ENCODE results near the gene CACNA1D. TPM values are rescaled to one million over a fixed set of nuclear protein-coding genes. Genes with fewer than 3 reads are reported as not detected.

Gene CACNA1D
- not detected in 2 replicates for total RNA-seq (2011; cell fraction: chromatin; rRNA removed; ENCODE audit: low replicate concordance)
- total RNA-seq (2011; cell fraction: nucleolus; rRNA removed), result not detected in 2 replicates
- not detected in 2 replicates for total RNA-seq (2011; cell fraction: nucleoplasm; rRNA removed)
- not detected in 2 replicates for total RNA-seq (2014; rRNA removed)
- not detected in 2 replicates for total RNA-seq (2014; rRNA removed; fragmentation: Illumina TruSeq; extraction: Trizol)
- total RNA-seq (2015; rRNA removed; fragmentation: Illumina TruSeq; extraction: Trizol), result not detected in 2 replicates
- 0.29 TPM in 1 of 2 replicates, not detected in the other for total RNA-seq (2021)
- not detected in 2 replicates for polyA plus RNA-seq (2011; rRNA removed)
- polyA plus RNA-seq (2011; cell fraction: cytosol; rRNA removed), result not detected in 2 replicates
- not detected in 2 replicates for polyA plus RNA-seq (2011; cell fraction: nucleus; rRNA removed)
- polyA plus RNA-seq (2012), result 0.03 and 0.10 TPM in 2 replicates
- not detected in 2 replicates for polyA plus RNA-seq (2014; fragmentation: Illumina TruSeq; extraction: Trizol)
- not detected for polyA plus RNA-seq (2014; fragmentation: Nextera tagmentation; extraction: Ambion mirVana)
- polyA plus RNA-seq (2014; rRNA removed), result not detected in 2 replicates
- not detected in 2 replicates for polyA minus RNA-seq (2011; rRNA and poly(A)+ RNA removed)
- polyA minus RNA-seq (2011; cell fraction: cytosol; rRNA and poly(A)+ RNA removed), result not detected in 2 replicates
- polyA minus RNA-seq (2011; cell fraction: nucleus; rRNA and poly(A)+ RNA removed), result not detected in 2 replicates
- Bru-seq, nascent RNA, result percentile 10 among the genes with signal in this experiment
- BruChase-seq, experiment 1, labeled RNA remaining after a 2-hour chase, result percentile 5 among the genes with signal in this experiment
- BruChase-seq, experiment 2, labeled RNA remaining after a 6-hour chase, result percentile 4 among the genes with signal in this experiment
- long read RNA-seq, experiment 1, partial matches to known transcripts, result 0 of 1 reads
- long read RNA-seq, experiment 1, other reads (novel, unspliced or antisense), result 1 of 1 reads
- long read RNA-seq, experiment 2, result 0 reads
- long read RNA-seq, experiment 3, result 0 reads

DNA sequence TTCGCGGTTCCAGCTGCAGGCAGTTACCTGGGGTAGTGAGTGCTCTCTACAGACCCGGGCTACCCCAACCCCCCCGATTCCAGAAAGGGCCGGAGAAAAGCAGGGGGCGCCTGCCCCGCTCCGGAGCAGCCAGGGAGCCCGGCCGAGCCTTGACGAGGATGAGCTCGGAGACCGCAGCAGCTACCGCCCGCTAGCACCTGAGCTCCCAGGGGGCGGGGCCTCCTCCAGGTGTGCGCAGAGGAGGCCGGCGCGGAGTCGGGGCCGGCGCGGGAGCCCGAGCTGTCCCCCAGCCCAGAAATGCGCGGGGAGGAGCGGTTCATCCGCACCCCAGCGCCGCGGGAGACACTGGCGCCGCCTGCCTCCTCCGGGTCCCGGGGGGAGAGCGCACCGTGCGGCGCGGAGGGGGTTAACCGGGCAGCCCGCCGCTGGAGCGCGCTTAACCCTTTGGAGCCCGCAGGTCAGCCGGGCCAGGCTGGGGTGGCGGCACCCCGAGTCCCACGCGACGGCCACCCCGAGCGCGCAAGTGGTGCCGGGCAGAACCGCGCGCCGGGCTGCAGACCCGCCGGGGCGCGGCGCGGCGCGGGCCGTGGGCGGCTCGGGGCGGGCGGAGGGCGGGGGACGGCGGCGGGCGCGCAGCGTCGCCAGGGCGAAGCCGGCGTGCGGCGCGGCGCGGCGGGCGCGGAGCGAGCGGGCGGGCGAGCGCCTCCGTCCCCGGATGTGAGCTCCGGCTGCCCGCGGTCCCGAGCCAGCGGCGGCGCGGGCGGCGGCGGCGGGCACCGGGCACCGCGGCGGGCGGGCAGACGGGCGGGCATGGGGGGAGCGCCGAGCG lies at the start of gene CACNA1D:
Gene CACNA1D, plus strand, starts transcription at position 649 of the 829 bp plus-strand sequence. CDS start 556 bp downstream, outside the sequence.
- intact Hi-C loops (cut with micrococcal nuclease), result no loop called here
- 20% methylated on average over 3 of the region's 122 CpGs for WGBS (ENCODE audit: insufficient coverage, low coverage, missing lambda C conversion rate)
- no peak for TF ChIP-seq IFI16 (CRISPR knock-in tag; IDR thresholded peaks at IDR 0.05)
- no peak for TF ChIP-seq DDX20 (tag; IDR thresholded peaks at IDR 0.05; ENCODE audit: low read depth)
- no peak for TF ChIP-seq HDAC6 (IDR thresholded peaks at IDR 0.05; ENCODE audit: low read depth, low read length)
- TF ChIP-seq RERE (CRISPR knock-in tag; IDR thresholded peaks at IDR 0.05; ENCODE audit: borderline replicate concordance), result no peak
- TF ChIP-seq HCFC1 (IDR thresholded peaks at IDR 0.05; ENCODE audit: low read depth, low read length), result no peak
- TF ChIP-seq, protein P1, sequence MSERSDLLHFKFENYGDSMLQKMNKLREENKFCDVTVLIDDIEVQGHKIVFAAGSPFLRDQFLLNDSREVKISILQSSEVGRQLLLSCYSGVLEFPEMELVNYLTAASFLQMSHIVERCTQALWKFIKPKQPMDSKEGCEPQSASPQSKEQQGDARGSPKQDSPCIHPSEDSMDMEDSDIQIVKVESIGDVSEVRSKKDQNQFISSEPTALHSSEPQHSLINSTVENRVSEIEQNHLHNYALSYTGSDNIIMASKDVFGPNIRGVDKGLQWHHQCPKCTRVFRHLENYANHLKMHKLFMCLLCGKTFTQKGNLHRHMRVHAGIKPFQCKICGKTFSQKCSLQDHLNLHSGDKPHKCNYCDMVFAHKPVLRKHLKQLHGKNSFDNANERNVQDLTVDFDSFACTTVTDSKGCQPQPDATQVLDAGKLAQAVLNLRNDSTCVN (CRISPR knock-in tag; IDR thresholded peaks at IDR 0.05), result no peak
- no peak for TF ChIP-seq MAX (CRISPR knock-in tag; IDR thresholded peaks at IDR 0.05)
- TF ChIP-seq ZNF165 (CRISPR knock-in tag; IDR thresholded peaks at IDR 0.05; ENCODE audit: borderline replicate concordance), result no peak
- TF ChIP-seq STAG1 (CRISPR knock-in tag; IDR thresholded peaks at IDR 0.05; ENCODE audit: borderline replicate concordance), result no peak
- TF ChIP-seq ZNF695 (CRISPR knock-in tag; IDR thresholded peaks at IDR 0.05), result no peak

More for the DNA sequence above, at the start of gene CACNA1D:
- no peak for DNase-seq (ENCODE audit: extremely low read depth in 1 of 4, low spot score in 3 of 4)
- ATAC-seq, result no peak
- H3K36me3 ChIP-seq (ENCODE audit: control insufficient read depth, insufficient read depth, low read length), result no peaks in the 10 kb centered on the region
- H3K79me2 ChIP-seq (ENCODE audit: control insufficient read depth, insufficient read depth, low read length), result no peaks in the 10 kb centered on the region
- no peak within 1 kb of the TSS for H3K9ac ChIP-seq (ENCODE audit: insufficient read depth in 1 of 2, low read depth in 2 of 2, low read length in 2 of 2)
- no peaks in the 10 kb centered on the region for H4K20me1 ChIP-seq (replicated peaks; ENCODE audit: control insufficient read depth, insufficient read depth, low read length)
- in situ Hi-C loops (cut with MboI), result no loop called here
- FAIRE-seq, result no peak
- ChIA-PET POLR2A (no interaction called here), CTCF (ENCODE audit: low intra/inter-chr PET ratio) (no interaction called here)
- no peak within 1 kb of the TSS for H3K4me3 ChIP-seq
- no peaks in the 10 kb centered on the region for H3K9me1 ChIP-seq (ENCODE audit: control insufficient read depth, insufficient read depth, low read length)
- H2AFZ ChIP-seq (ENCODE audit: low read depth, low read length), result no peak within 1 kb of the TSS
- H3K27me3 ChIP-seq (ENCODE audit: control insufficient read depth in 2 of 2, insufficient read depth in 2 of 2, low read length in 2 of 2), result peaks cover 2 to 14% of the 10 kb centered on the region in 2 experiments; a peak in 4 of 5 replicates
- H3K27ac ChIP-seq (ENCODE audit: extremely low read depth, low read depth, low read length), result no peak within 1 kb of the TSS
- H3K4me1 ChIP-seq (replicated peaks in 1 of 2; ENCODE audit: control insufficient read depth in 2 of 2, insufficient read depth in 2 of 2, low read length in 2 of 2), result peaks cover 0 to 15% of the 10 kb centered on the region in 2 experiments; a peak in 1 of 5 replicates
- H3K4me2 ChIP-seq (ENCODE audit: insufficient read depth, low read length), result no peak within 1 kb of the TSS
- no TSS peak for BruUV-seq (replicated peaks)
- no peaks in the 10 kb centered on the region for H3K9me3 ChIP-seq (replicated peaks; ENCODE audit: control insufficient read depth, insufficient read depth, low read depth, low read length)

Data from K562 (cell line).